Fibroblast of the conjunctiva (primary cell): ENCODE measurements around the gene CAMKMT.

ENCODE experiments used
- DNase-seq: peaks from one replicate; pipeline ENCODE4 v3.0.0-alpha.2; 2010; ENCODE audit warnings: low read depth

CAMKMT gene

GRCh38 chr2:44772669-44773378 is 411.1 kb downstream of the CAMKMT start:
- no peak for DNase-seq

- no peak for DNase-seq
Observed at GRCh38 chr2:44774826-44775492, 413.2 kb downstream of the CAMKMT start.

GRCh38 chr2:44777036-44777435 is 415.3 kb downstream of the CAMKMT start:
- no peak for DNase-seq

GRCh38 chr2:44777537-44777936 is 415.8 kb downstream of the CAMKMT start:
- no peak for DNase-seq

- DNase-seq: no peak
Observed at GRCh38 chr2:44778221-44778654, 416.5 kb downstream of the CAMKMT start.

GRCh38 chr2:44778671-44779476 is 417.1 kb downstream of the CAMKMT start:
- no peak for DNase-seq

GRCh38 chr2:44779793-44780192 is 418.0 kb downstream of the CAMKMT start:
- no peak for DNase-seq

- no peak for DNase-seq
Observed at GRCh38 chr2:44780406-44780805, 418.7 kb downstream of the CAMKMT start.

- DNase-seq: no peak
Observed at GRCh38 chr2:44785433-44785832, 423.7 kb downstream of the CAMKMT start.

- DNase-seq: no peak
Observed at GRCh38 chr2:44786045-44786816, 424.5 kb downstream of the CAMKMT start.

- DNase-seq: no peak
Observed at GRCh38 chr2:44786817-44787214, 425.1 kb downstream of the CAMKMT start.

- DNase-seq: no peak
Observed at GRCh38 chr2:44787663-44788062, 425.9 kb downstream of the CAMKMT start.

- DNase-seq: no peak
Observed at GRCh38 chr2:44789446-44789845, 427.7 kb downstream of the CAMKMT start.

- DNase-seq: no peak
Observed at GRCh38 chr2:44789971-44790721, 428.4 kb downstream of the CAMKMT start.

GRCh38 chr2:44793322-44793870 is 431.6 kb downstream of the CAMKMT start:
- DNase-seq: no peak

GRCh38 chr2:44796771-44797170 is 435.0 kb downstream of the CAMKMT start:
- DNase-seq: no peak

GRCh38 chr2:44798139-44798659 is 436.5 kb downstream of the CAMKMT start:
- DNase-seq: no peak

GRCh38 chr2:44799105-44799504 is 437.4 kb downstream of the CAMKMT start:
- DNase-seq: no peak

GRCh38 chr2:44799754-44800153 is 438.0 kb downstream of the CAMKMT start:
- DNase-seq: no peak

- DNase-seq: no peak
Observed at GRCh38 chr2:44801289-44801840, 439.6 kb downstream of the CAMKMT start.
